ENCODE measurements around the gene NMT2.

- no peak for TF ChIP-seq POLR2A (IDR thresholded peaks at IDR 0.05; ENCODE audit: extremely low read depth, insufficient read length)
- no peak for TF ChIP-seq MYC (IDR thresholded peaks at IDR 0.05; ENCODE audit: low read depth, low read length)
- no peak for TF ChIP-seq CTCF (IDR thresholded peaks at IDR 0.05; ENCODE audit: low read depth, low read length)
- TF ChIP-seq MAX (IDR thresholded peaks at IDR 0.05; ENCODE audit: low read depth, low read length), result no peak
These were observed 5.2 kb downstream of the NMT2 start for GRCh38 chr10:15163253-15163828.

Data from NB4 (cell line).